LoVo (cell line): ENCODE results near the gene FN1.

Source experiments
- DNase-seq: peaks from one replicate; pipeline ENCODE4 v3.0.0-alpha.2; 2016; ENCODE audit warnings: low spot score

The FN1 gene

GRCh38 chr2:215441560-215442400 is 5.9 kb upstream of the FN1 start:
- DNase-seq = no peak

GRCh38 chr2:215439980-215440512 is 4.2 kb upstream of the FN1 start:
- DNase-seq = no peak

- no peak for DNase-seq
Measured at GRCh38 chr2:215439404-215439803, 3.5 kb upstream of the FN1 start.

GRCh38 chr2:215437614-215438013 is 1.7 kb upstream of the FN1 start:
- no peak for DNase-seq

GRCh38 chr2:215436705-215437565 is 1.1 kb upstream of the FN1 start:
- DNase-seq = no peak

- no peak for DNase-seq
Measured at GRCh38 chr2:215435280-215435869, 493 bp downstream of the FN1 start.

- no peak for DNase-seq
Measured at GRCh38 chr2:215434447-215435279, 1.2 kb downstream of the FN1 start.

- DNase-seq = no peak
Measured at GRCh38 chr2:215432759-215433594, 2.9 kb downstream of the FN1 start.

- no peak for DNase-seq
Measured at GRCh38 chr2:215431778-215432758, 3.8 kb downstream of the FN1 start.

- no peak for DNase-seq
Measured at GRCh38 chr2:215431290-215431689, 4.6 kb downstream of the FN1 start.

- DNase-seq = no peak
Measured at GRCh38 chr2:215430528-215431187, 5.2 kb downstream of the FN1 start.

GRCh38 chr2:215429424-215429823 is 6.4 kb downstream of the FN1 start:
- DNase-seq = no peak

- DNase-seq = no peak
Measured at GRCh38 chr2:215428060-215428910, 7.6 kb downstream of the FN1 start.

- no peak for DNase-seq
Measured at GRCh38 chr2:215427585-215427984, 8.3 kb downstream of the FN1 start.

GRCh38 chr2:215425021-215425782 is 10.7 kb downstream of the FN1 start:
- DNase-seq = no peak

GRCh38 chr2:215423928-215424540 is 11.8 kb downstream of the FN1 start:
- no peak for DNase-seq

- no peak for DNase-seq
Measured at GRCh38 chr2:215423234-215423633, 12.6 kb downstream of the FN1 start.
